GM23338 (cell line): ENCODE results near the gene UBE2QL1.

Experiments
- CREB1 ChIP-seq: fragments of 250-450 bp; sonication (Bioruptor Pico); IDR thresholded peaks from 2 replicates; pipeline ENCODE4 v1.5.0; 2020; ENCODE audit warnings: low read depth, mild to moderate bottlenecking, moderate library complexity
- EZH2 ChIP-seq: fragments of 200-600 bp; sonication (generic); IDR thresholded peaks from one replicate; pipeline ENCODE4 v1.8.0; 2017; ENCODE audit warnings: antibody characterized with exemption, mild to moderate bottlenecking, low read depth; ENCODE audit not compliant: unreplicated experiment
- EZH2phosphoT487 ChIP-seq: fragments of 200-600 bp; sonication (generic); IDR thresholded peaks from one replicate; pipeline ENCODE4 v1.8.1; 2018; ENCODE audit warnings: antibody characterized with exemption; ENCODE audit not compliant: unreplicated experiment
- STAT1 ChIP-seq: IDR thresholded peaks from one replicate; pipeline ENCODE4 v1.6.1; 2016; ENCODE audit warnings: antibody characterized with exemption; ENCODE audit not compliant: unreplicated experiment
- TF ChIP-seq, protein P1 (sequence below), 2 experiments: fragments of 200-600 bp in 1 of 2; sonication (generic) in 1 of 2; conservative IDR thresholded peaks; 2 replicates each; pipeline versions ENCODE4 v1.5.1 to v1.6.1; 2016 to 2017; ENCODE audit warnings: antibody characterized with exemption in 2 of 2, low read depth in 2 of 2, mild to moderate bottlenecking in 2 of 2, moderate library complexity in 1 of 2

DNA sequence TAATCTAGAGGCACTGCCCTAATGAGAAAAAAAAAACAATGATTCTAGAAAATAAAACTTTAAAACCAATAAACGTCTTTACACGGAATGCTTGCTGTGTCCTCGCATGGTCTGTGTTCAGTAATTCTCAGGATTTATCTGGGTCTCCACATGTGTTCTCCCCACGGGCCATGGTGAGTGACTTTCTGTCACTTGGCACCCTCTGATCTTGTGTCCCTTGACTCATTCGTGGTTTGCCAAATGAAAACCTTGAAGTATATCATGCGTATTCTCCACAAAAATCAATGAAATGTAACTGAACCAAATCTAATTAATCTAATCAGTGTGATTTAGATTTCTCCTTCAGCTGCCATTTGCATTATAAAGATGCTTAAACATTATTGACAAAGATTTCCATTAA lies 48.0 kb downstream of the UBE2QL1 start:
- TF ChIP-seq, protein P1, sequence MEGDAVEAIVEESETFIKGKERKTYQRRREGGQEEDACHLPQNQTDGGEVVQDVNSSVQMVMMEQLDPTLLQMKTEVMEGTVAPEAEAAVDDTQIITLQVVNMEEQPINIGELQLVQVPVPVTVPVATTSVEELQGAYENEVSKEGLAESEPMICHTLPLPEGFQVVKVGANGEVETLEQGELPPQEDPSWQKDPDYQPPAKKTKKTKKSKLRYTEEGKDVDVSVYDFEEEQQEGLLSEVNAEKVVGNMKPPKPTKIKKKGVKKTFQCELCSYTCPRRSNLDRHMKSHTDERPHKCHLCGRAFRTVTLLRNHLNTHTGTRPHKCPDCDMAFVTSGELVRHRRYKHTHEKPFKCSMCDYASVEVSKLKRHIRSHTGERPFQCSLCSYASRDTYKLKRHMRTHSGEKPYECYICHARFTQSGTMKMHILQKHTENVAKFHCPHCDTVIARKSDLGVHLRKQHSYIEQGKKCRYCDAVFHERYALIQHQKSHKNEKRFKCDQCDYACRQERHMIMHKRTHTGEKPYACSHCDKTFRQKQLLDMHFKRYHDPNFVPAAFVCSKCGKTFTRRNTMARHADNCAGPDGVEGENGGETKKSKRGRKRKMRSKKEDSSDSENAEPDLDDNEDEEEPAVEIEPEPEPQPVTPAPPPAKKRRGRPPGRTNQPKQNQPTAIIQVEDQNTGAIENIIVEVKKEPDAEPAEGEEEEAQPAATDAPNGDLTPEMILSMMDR (conservative IDR thresholded peaks at IDR 0.05; ENCODE audit: low read depth in 2 of 2), result no peak
- TF ChIP-seq EZH2phosphoT487 (no peak), EZH2 (no peak), CREB1 (CRISPR knock-in tag) (no peak), STAT1 (no peak)
